HG03039 (cell line): ENCODE results near the gene ZNF521.

Experiments
- ATAC-seq: cut with Tn5 transposase; IDR thresholded peaks from one replicate; pipeline ENCODE4 v1.9.1; 2021; ENCODE audit warnings: mild to moderate bottlenecking, moderate library complexity; ENCODE audit not compliant: unreplicated experiment

Gene ZNF521

DNA sequence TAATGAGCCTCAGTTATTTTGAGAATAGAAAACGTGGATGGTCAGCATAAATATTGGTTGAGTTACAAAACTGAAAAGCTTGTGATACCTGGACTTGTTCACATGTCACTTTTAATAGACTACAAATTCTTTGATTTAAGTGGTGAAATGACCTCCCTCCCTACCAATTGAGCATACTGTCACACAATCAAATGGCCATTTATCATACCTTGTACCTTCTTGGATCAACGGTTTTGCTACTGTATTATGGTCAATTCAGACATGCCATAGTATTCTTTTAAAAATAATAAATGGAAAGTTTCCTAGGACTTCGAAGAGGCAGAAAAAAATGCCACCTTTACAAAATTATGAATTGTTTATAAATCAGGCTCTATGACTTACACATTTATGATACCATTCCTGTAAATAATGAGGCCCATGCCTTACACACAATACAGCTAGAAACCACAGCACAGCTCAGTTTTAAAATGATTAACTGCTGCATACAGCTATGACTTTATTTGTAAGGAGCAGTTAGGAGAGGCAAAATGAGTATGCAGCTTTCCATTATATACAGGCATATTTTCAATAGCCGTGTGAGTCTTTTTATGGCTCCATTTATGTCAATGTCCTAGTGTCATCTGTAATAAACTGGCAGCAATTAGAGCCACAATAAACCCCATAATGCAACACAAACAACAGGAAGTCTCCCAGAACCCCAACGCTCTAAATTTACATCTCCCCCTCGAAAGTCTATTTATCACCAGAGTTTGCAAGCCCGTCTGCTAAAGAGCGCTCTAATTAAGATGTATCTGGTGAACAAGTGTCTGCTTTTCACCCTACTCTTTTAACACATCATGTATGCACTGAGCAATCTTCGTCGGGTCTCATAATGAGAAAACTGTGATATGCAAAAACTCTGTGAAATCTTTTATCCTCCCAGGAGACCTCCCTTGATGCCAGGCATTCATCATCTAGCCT is 176.1 kb downstream of the ZNF521 start:
- ATAC-seq = no peak

GRCh38 chr18:25174324-25174723 is 177.6 kb downstream of the ZNF521 start:
- no peak for ATAC-seq

DNA sequence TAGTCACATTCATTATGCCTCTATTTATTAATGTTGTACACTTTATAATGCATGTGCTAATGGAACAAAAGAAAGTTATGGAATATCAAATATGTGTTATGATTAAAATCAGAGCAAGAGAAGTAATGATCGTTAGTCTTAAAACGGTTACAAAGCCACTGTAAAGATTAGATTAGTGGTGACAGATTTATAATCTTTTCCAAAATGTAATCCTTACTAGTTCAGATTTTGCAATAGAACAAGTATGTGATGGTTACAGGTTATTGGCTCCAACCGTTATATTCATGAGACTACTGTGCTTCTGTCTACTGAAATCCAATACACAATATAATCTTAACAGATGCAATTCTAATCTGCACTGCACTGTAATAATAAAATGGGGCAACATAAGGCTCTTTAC is 180.6 kb downstream of the ZNF521 start:
- no peak for ATAC-seq

DNA sequence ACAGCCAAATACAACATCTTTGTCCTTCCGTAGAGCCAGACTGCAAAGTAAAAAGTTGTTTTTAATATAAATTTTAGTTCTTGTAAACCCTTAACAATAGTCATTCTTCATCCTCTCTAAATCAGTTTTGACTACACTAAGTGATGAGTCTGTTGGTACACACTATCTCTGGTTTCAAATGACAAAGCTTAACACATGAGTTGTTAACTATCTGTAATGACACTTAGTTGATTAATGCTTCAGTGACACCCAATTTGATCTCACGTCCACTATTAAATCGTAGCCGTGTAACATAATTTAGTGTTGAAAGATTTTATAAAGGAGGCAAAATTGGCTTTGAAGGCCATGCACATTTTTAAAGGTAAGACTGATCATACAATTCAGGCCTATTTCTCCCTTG is 181.6 kb downstream of the ZNF521 start:
- no peak for ATAC-seq

DNA sequence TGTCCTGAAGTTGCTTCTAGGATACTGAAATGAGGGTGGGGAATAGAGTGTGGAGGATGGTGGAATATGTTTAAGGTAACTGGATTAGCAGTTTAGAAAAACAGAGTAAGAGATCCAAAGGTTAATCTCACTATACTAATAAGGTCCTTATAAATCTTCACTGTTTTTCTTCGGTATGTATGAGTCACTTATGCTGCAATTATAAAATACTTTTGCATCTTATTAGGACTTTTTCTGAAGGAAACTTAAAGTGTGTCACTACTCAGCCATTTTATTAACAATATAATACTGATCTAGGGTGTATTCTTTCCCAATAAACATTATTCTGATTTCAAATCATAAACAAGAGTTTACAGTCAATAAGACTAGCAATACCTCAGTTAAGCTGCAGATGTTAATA is 182.3 kb downstream of the ZNF521 start:
- no peak for ATAC-seq

DNA sequence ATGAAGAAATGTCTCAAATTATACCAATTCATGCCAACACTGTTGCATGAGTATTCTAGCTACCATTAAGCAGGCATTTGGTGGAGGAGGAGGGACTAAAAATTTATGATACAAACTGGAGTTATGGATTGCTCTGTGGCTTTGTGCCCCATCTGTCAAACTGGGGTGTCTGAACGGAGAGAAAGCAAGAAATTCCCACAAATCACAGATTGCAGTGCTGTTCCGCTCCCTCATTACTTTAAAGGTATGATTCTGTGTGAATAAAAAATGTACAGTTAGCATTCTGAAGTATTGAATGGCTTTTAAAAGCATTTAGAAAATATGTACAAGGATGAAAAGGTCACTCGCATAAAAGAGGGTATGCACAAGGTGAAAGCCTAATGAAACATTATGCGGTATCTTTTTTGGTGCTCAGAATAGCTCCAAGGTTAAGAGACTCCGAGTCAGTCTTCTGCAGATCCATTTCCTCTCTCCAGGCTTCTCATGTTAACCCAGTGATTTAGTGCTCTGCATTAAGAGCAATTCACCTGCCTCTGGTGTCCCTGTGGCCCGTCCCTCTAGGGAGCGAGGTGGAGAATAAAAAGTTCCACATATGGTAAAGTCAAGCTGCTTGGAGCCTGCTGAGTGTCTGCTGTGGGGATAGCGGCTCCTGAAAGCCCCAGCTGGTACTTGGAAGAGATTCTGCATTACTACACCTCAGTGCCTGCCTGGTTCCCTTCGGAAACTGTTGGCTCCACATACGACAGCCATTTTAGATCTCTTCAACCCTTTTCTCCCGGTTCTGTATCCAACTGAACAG is 184.2 kb downstream of the ZNF521 start:
- ATAC-seq = no peak

GRCh38 chr18:25166113-25166512 is 185.9 kb downstream of the ZNF521 start:
- ATAC-seq = no peak

DNA sequence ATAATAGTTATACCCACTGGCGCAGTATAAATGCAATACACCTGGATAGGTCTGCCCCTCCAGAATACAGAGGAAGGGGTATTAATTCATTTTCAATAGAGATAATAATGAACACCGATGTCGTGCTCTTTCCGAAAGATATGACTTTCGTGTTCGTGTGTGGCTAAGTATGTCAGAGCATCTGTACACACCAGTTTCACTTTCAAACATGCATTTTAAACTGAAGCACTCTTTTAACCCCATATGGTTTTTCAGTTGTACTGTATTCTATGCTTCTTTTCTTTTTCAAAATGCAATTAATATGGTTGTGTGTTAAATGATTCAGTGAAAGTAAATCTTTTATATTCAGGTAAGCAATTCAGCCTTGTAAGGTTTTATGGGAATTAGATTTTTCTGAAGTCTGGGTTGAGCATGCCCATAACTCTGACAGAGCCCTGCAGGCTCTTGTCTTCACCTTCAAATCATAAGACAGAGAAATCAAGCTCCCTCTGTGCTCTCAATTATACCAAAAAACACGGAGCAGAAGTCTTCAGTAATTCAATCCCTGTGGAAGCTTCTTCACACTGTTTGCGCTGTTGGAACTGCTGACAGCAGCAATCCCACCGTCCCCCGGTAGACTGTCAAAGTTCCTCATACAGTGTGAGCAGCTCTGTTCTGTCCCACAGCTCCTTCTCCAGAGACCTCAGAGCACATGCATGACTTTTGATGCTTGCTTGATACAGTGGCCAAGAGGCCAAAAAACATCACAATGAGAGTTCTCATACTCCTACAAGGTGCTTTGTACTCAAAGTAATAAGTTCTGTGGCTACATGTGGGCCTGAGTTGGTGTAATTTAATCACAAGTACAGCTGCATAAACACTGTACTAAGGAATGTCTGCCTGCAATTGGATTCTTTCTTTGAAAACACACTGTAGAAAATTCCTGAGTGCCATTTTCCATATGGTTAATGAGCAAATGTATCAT is 186.8 kb downstream of the ZNF521 start:
- ATAC-seq = peak; percentile 90

DNA sequence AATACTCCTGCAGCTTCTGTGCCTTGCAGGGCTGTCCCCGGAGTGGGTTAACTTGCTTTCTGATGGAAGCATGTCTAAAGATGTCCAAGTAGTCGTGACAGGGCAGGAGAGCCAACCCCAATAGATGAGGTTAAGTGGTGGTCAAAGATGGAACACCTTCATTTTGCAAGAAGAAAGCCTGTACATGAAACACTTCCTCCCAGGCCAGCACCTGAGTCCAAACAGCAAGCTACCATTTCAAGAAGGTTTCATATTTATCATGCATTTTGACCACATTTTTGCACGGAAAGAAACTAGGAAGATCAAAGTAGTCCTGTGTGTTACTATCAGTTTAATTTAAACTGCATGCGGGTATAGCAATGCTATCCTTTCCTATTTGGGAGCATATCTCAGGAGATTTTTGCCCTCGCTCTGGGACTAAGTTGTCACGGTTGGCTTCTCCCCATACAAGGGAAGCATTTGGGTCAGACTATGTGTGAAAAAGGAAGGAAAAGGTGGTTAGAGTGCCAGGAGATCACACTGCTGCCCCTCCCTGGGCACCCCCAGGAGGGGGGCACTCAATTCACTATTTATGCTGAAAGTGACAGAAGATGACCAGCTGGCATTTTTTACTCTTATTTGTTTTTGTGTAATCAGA is 187.6 kb downstream of the ZNF521 start:
- no peak for ATAC-seq

GRCh38 chr18:25153426-25153825 is 198.5 kb downstream of the ZNF521 start:
- ATAC-seq = no peak

GRCh38 chr18:25147877-25148488 is 204.0 kb downstream of the ZNF521 start:
- no peak for ATAC-seq

- no peak for ATAC-seq
These were observed 205.5 kb downstream of the ZNF521 start for GRCh38 chr18:25146512-25146910.

GRCh38 chr18:25145731-25146511 is 206.0 kb downstream of the ZNF521 start:
- ATAC-seq = no peak

GRCh38 chr18:25144820-25145219 is 207.1 kb downstream of the ZNF521 start:
- no peak for ATAC-seq

GRCh38 chr18:25141886-25142285 is 210.1 kb downstream of the ZNF521 start:
- no peak for ATAC-seq

GRCh38 chr18:25141399-25141798 is 210.6 kb downstream of the ZNF521 start:
- no peak for ATAC-seq

DNA sequence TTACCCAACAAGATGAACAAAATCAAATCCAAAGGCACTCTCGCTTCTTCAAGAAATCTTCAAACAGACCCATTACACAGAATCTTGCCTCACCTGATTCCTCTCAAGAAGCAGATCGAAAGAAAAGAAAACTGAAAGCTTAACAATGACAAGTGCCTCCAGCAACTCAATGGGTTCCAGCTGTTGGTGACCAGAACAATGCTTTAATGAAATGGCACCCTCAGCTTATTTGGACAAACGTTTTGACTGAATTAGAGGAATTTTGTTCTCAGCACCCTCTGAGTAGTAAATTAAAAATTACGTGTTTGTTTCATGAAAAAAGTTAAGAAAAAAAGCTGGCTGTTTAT is 211.0 kb downstream of the ZNF521 start:
- no peak for ATAC-seq

DNA sequence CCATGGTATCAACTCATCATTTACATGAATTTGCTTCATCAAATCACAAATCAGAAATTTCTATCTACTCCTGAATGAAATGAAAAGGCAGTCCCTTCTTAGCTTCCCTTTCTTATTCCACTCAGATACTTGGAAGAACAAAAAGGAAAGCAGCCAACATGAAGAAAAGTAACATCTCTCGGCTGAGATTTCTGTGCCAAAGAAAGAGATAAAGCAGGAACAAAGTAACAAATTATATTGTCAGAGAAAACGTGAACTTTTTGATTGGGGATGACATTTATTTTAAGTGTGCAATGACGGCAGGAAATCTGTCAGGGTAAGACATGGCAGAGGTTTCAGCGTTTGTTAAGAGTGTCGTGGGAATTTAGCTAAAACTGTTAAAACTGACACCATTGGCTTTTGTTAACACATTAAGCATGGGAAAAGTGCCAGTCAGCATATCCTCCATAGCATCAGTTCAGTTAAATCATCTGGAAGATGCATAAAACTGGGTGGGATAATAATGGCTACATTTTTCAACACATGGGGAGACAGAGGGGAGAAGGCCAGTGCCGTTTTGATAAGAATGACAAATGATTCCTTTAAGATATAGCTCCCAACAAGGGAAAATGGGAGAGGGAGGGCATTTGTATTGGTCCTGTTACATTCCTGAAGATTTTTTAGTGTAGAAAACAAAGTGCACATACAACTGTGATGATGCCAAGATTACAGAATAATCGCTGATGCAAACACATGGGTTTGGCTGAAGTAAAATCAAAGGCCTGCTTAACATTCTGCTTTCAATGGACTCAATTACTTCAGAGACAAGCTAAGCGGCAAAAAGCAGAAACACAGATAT is 211.6 kb downstream of the ZNF521 start:
- no peak for ATAC-seq

- ATAC-seq = no peak
These were observed 214.8 kb downstream of the ZNF521 start for GRCh38 chr18:25137197-25137472.
